Calu3 (cell line): ENCODE measurements around the gene TRIM36. TPM values are rescaled to one million over a fixed set of nuclear protein-coding genes. Genes with fewer than 3 reads are reported as not detected.

Experiments
- BruUV-seq: library from RNA; stranded (reverse); fragments of 400-500 nt; replicated peaks from 2 replicates; lab custom pipeline; 2021; lab: Mats Ljungman, UMichigan
- CTCF ChIA-PET: fragments of 300-600 bp; sonication (Branson Sonifier 250); formaldehyde crosslinking; loops from one replicate; lab custom pipeline; 2022; ENCODE audit warnings: antibody characterized with exemption; lab: Charles Lee
- DNase-seq: peaks from one replicate; pipeline ENCODE4 v3.0.0; 2022
- H3K27ac Mint-ChIP-seq: one replicate; pipeline ENCODE4 v1.8.0; 2022; ENCODE audit warnings: mixed read lengths; ENCODE audit not compliant: unreplicated experiment
- H3K27me3 Mint-ChIP-seq: one replicate; pipeline ENCODE4 v1.8.0; 2022; ENCODE audit warnings: mixed read lengths; ENCODE audit not compliant: unreplicated experiment
- H3K36me3 Mint-ChIP-seq: one replicate; pipeline ENCODE4 v1.8.0; 2022; ENCODE audit warnings: mild to moderate bottlenecking, moderate library complexity, mixed read lengths; ENCODE audit not compliant: insufficient read depth, unreplicated experiment
- H3K4me1 Mint-ChIP-seq: one replicate; pipeline ENCODE4 v1.8.0; 2022; ENCODE audit warnings: mild to moderate bottlenecking, low read depth, mixed read lengths; ENCODE audit not compliant: unreplicated experiment
- H3K4me3 Mint-ChIP-seq: one replicate; pipeline ENCODE4 v1.8.0; 2022; ENCODE audit warnings: mild to moderate bottlenecking, low read depth, moderate library complexity, mixed read lengths; ENCODE audit not compliant: unreplicated experiment
- H3K9me3 Mint-ChIP-seq: one replicate; pipeline ENCODE4 v1.8.0; 2022; ENCODE audit warnings: low read depth, mixed read lengths; ENCODE audit not compliant: unreplicated experiment
- CTCF ChIP-seq: fragments of 200-600 bp; IDR thresholded peaks from one replicate; pipeline ENCODE4 v1.8.0; 2022; ENCODE audit warnings: antibody characterized with exemption; ENCODE audit not compliant: unreplicated experiment
- intact Hi-C: fragments of 100-400 bp; cut with micrococcal nuclease; formaldehyde crosslinking; loops from one replicate; pipeline ENCODE4 v1.10.0; 2022; ENCODE audit not compliant: unreplicated experiment
- total RNA-seq: library from RNA; stranded (reverse); gene quantifications from 2 replicates; pipeline ENCODE4 v1.2.3, GENCODE V29; 2022

Gene TRIM36
- total RNA-seq, 1 experiment from 2014 or later: 4.4 TPM

- TF ChIP-seq CTCF: no peak
- BruUV-seq: no TSS peak
- intact Hi-C loops: no loop called here
- Mint-ChIP-seq H3K36me3 (no peaks in the 10 kb centered on the region), H3K4me1 (no peaks in the 10 kb centered on the region), H3K27me3 (no peaks in the 10 kb centered on the region), H3K4me3 (no peak overlapping the region), H3K27ac (no peak overlapping the region), H3K9me3 (no peaks in the 10 kb centered on the region)
- no peak for DNase-seq
- CTCF ChIA-PET: no interaction called here
Observed at GRCh38 chr5:115150512-115150911, 19.2 kb downstream of the TRIM36 start.

DNA sequence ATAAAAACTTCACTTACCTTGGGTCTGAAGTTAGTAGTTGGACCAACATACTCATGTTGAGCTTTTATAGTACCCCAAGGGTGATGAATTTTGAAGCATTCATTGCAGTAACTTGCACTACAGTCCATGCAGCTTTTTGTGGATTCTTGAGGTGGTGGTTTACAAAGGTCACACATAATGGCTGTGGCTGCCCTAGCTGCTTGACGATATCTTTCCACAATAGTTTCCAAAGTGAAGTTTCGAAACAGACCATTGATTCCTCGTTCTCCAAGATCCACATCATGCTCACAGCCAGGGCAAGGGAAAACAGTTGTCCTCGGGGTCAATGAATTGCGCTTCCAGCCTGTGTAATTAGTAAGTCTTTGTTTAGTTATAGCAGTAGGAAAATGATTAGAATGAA lies 22.7 kb downstream of the TRIM36 start:
- Mint-ChIP-seq H3K4me3 (no peak overlapping the region), H3K9me3 (no peaks in the 10 kb centered on the region), H3K27ac (no peak overlapping the region), H3K36me3 (no peaks in the 10 kb centered on the region), H3K27me3 (no peaks in the 10 kb centered on the region), H3K4me1 (no peaks in the 10 kb centered on the region)
- no peak for DNase-seq
- no peak for TF ChIP-seq CTCF
- BruUV-seq: no TSS peak
- intact Hi-C loops: no loop called here
- CTCF ChIA-PET: no interaction called here

- H3K4me1 Mint-ChIP-seq: no peaks in the 10 kb centered on the region
- TF ChIP-seq CTCF: no peak
- no peaks in the 10 kb centered on the region for H3K36me3 Mint-ChIP-seq
- CTCF ChIA-PET: no interaction called here
- no peaks in the 10 kb centered on the region for H3K9me3 Mint-ChIP-seq
- no peak overlapping the region for H3K4me3 Mint-ChIP-seq
- no TSS peak for BruUV-seq
- no peaks in the 10 kb centered on the region for H3K27me3 Mint-ChIP-seq
- intact Hi-C loops: no loop called here
- no peak overlapping the region for H3K27ac Mint-ChIP-seq
- no peak for DNase-seq
Observed at GRCh38 chr5:115136294-115136693, 33.4 kb downstream of the TRIM36 start.

DNA sequence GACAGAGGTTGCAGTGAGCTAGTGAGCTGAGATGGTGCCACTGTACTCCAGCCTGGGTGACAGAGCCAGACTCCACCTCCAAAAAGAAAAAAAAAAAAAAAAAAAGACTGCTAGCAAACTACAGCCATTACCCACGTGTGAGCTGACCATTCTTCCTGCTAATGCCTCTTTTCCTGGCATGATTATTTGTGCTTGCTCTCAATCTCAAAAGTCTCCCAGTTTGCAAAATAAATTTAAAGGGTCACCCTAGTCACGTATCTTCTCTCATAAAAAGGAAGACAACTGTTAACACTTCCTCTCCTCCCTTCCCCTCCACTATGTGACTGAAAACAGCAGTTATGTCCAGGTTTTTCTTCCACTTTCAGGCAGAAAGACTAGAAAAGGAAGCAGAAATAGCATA lies 37.2 kb downstream of the TRIM36 start:
- Mint-ChIP-seq H3K36me3 (no peaks in the 10 kb centered on the region), H3K4me1 (no peaks in the 10 kb centered on the region), H3K27me3 (no peaks in the 10 kb centered on the region), H3K27ac (no peak overlapping the region), H3K4me3 (no peak overlapping the region), H3K9me3 (no peaks in the 10 kb centered on the region)
- intact Hi-C loops: no loop called here
- no TSS peak for BruUV-seq
- CTCF ChIA-PET: interaction anchor here (0.6 to 0.7 kb wide), 2 partner anchors 22 to 94 kb away, joined by 3 read pairs; no protein-coding TSS in a partner anchor
- no peak for DNase-seq
- no peak for TF ChIP-seq CTCF
